Mononuclear cell (primary cell): ENCODE measurements around the gene MACC1. TPM values are rescaled to one million over a fixed set of nuclear protein-coding genes. Genes with fewer than 3 reads are reported as not detected.
"Not testable (repeated sequence)": the region's sequence is repeated elsewhere in the genome, so short reads cannot be mapped to it uniquely, and the experiment has no call there.

Experiments used
- H3K27me3 ChIP-seq: 2 replicates; pipeline ENCODE4 v1.6.0; 2011; ENCODE audit warnings: low read length, control low read depth; ENCODE audit not compliant: insufficient read depth
- H3K4me1 ChIP-seq: 2 replicates; pipeline ENCODE4 v1.5.1; 2011; ENCODE audit warnings: mild to moderate bottlenecking, low read length, control low read depth; ENCODE audit not compliant: insufficient read depth
- H3K4me3 ChIP-seq: 2 replicates; pipeline ENCODE4 v1.5.1; 2011; ENCODE audit warnings: mild to moderate bottlenecking, low read length, moderate library complexity
- H3K9me3 ChIP-seq: 2 replicates; pipeline ENCODE4 v1.5.1; 2011; ENCODE audit warnings: low read depth, mild to moderate bottlenecking, control low read depth, low read length
- total RNA-seq: library from RNA; depleted of rRNA; stranded (reverse); fragments of >200 nt; gene quantifications from one replicate; pipeline ENCODE4 v1.2.3, GENCODE V29; 2012

Gene MACC1
- total RNA-seq, 1 donor, result 1.0 TPM

- Histone ChIP-seq H3K4me3 (no peak overlapping the region), H3K4me1 (peaks cover 36% of the 10 kb centered on the region), H3K27me3 (no peaks in the 10 kb centered on the region), H3K9me3 (no peaks in the 10 kb centered on the region)
These were observed 3.9 kb upstream of the MACC1 start for GRCh38 chr7:20220921-20221547.

- H3K4me1 ChIP-seq, result peaks cover 36% of the 10 kb centered on the region
- H3K9me3 ChIP-seq, result no peaks in the 10 kb centered on the region
- no peak overlapping the region for H3K4me3 ChIP-seq
- no peaks in the 10 kb centered on the region for H3K27me3 ChIP-seq
These were observed 3.1 kb upstream of the MACC1 start for GRCh38 chr7:20220293-20220761.

- Histone ChIP-seq H3K4me3 (no peak overlapping the region), H3K27me3 (no peaks in the 10 kb centered on the region), H3K4me1 (peaks cover 36% of the 10 kb centered on the region), H3K9me3 (no peaks in the 10 kb centered on the region)
These were observed 2.5 kb upstream of the MACC1 start for GRCh38 chr7:20219446-20220292.

- Histone ChIP-seq H3K4me3 (no peak overlapping the region), H3K4me1 (peaks cover 36% of the 10 kb centered on the region), H3K9me3 (no peaks in the 10 kb centered on the region), H3K27me3 (no peaks in the 10 kb centered on the region)
These were observed 1.9 kb upstream of the MACC1 start for GRCh38 chr7:20219062-20219445.

GRCh38 chr7:20218279-20218678 lies 1.1 kb upstream of the MACC1 start:
- Histone ChIP-seq H3K4me1 (peaks cover 36% of the 10 kb centered on the region), H3K27me3 (no peaks in the 10 kb centered on the region), H3K9me3 (no peaks in the 10 kb centered on the region)

GRCh38 chr7:20216406-20217036 lies 663 bp downstream of the MACC1 start:
- Histone ChIP-seq H3K4me1 (peaks cover 36% of the 10 kb centered on the region), H3K27me3 (no peaks in the 10 kb centered on the region), H3K9me3 (no peaks in the 10 kb centered on the region), H3K4me3 (no peak overlapping the region)

More at GRCh38 chr7:20218279-20218678, 1.1 kb upstream of the MACC1 start:
- H3K4me3 ChIP-seq, result no peak overlapping the region

GRCh38 chr7:20214921-20215669 lies 2.1 kb downstream of the MACC1 start:
- no peaks in the 10 kb centered on the region for H3K27me3 ChIP-seq
- H3K4me3 ChIP-seq, result no peak overlapping the region
- H3K4me1 ChIP-seq, result peaks cover 22% of the 10 kb centered on the region
- H3K9me3 ChIP-seq, result no peaks in the 10 kb centered on the region

- Histone ChIP-seq H3K4me3 (no peak overlapping the region), H3K27me3 (no peaks in the 10 kb centered on the region), H3K9me3 (no peaks in the 10 kb centered on the region), H3K4me1 (peaks cover 13% of the 10 kb centered on the region)
These were observed 3.1 kb downstream of the MACC1 start for GRCh38 chr7:20214132-20214531.

- Histone ChIP-seq H3K27me3 (no peaks in the 10 kb centered on the region), H3K4me1 (peaks cover 9% of the 10 kb centered on the region), H3K9me3 (no peaks in the 10 kb centered on the region)
These were observed 3.8 kb downstream of the MACC1 start for GRCh38 chr7:20213378-20213777.

GRCh38 chr7:20211376-20211775 lies 5.8 kb downstream of the MACC1 start:
- H3K9me3 ChIP-seq, result no peaks in the 10 kb centered on the region
- no peak overlapping the region for H3K4me3 ChIP-seq
- no peaks in the 10 kb centered on the region for H3K27me3 ChIP-seq
- H3K4me1 ChIP-seq, result no peaks in the 10 kb centered on the region

More at GRCh38 chr7:20213378-20213777, 3.8 kb downstream of the MACC1 start:
- no peak overlapping the region for H3K4me3 ChIP-seq

GRCh38 chr7:20208651-20209307 lies 8.4 kb downstream of the MACC1 start:
- H3K4me1 ChIP-seq, result no peaks in the 10 kb centered on the region
- H3K9me3 ChIP-seq, result no peaks in the 10 kb centered on the region
- no peak overlapping the region for H3K4me3 ChIP-seq
- H3K27me3 ChIP-seq, result no peaks in the 10 kb centered on the region

- not testable (repeated sequence) for H3K9me3 ChIP-seq, H3K4me3 ChIP-seq, H3K27me3 ChIP-seq, H3K4me1 ChIP-seq
These were observed 9.4 kb downstream of the MACC1 start for GRCh38 chr7:20207811-20208210.

- H3K4me1 ChIP-seq, result peaks cover 4% of the 10 kb centered on the region
- H3K9me3 ChIP-seq, result no peaks in the 10 kb centered on the region
- no peaks in the 10 kb centered on the region for H3K27me3 ChIP-seq
These were observed 10.9 kb downstream of the MACC1 start for GRCh38 chr7:20206104-20206896.

GRCh38 chr7:20203316-20203715 lies 13.9 kb downstream of the MACC1 start:
- Histone ChIP-seq H3K27me3 (no peaks in the 10 kb centered on the region), H3K4me1 (peaks cover 23% of the 10 kb centered on the region), H3K9me3 (no peaks in the 10 kb centered on the region), H3K4me3 (no peak overlapping the region)

More at GRCh38 chr7:20206104-20206896, 10.9 kb downstream of the MACC1 start:
- H3K4me3 ChIP-seq, result no peak overlapping the region
